ENCODE measurements around the gene IGFL3.
"Not testable (repeated sequence)": the region's sequence is repeated elsewhere in the genome, so short reads cannot be mapped to it uniquely, and the experiment has no call there.

The IGFL3 gene

DNA sequence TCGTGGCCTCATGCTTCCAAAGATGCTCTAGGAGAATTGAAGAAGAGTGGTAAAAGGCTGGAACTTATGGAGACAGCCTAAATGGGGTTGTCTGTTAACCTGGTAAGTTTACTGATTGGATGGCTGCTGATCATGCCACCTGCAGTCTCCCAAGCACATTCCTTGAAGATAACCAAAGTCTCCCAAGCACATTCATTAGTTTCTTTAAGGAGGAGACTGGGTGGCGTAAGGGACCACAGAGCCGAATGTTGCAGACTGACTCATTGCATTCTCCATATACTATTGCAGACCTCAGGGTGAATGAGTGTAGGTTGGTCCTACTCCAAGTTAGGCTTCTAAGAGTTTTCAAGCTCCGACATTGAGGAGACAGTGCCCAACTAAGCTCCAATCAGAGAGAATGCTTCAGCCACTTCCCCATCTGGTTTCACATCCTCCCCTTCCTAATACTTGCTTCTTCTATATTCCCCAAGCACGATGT, at the start of gene IGFL3:
Gene IGFL3, minus strand, starts transcription at position 51 of the 478 bp plus-strand sequence. Its CDS starts 39 bp downstream, at position 12.
- no peak for DNase-seq

GRCh38 chr19:46173886-46174480, 49.5 kb upstream of the IGFL3 start:
- DNase-seq, result no peak

GRCh38 chr19:46162731-46163130, 38.2 kb upstream of the IGFL3 start:
- DNase-seq, result no peak

- DNase-seq, result not testable (repeated sequence)
Measured at GRCh38 chr19:46161642-46162257, 37.3 kb upstream of the IGFL3 start.

GRCh38 chr19:46160233-46160775, 35.8 kb upstream of the IGFL3 start:
- DNase-seq, result no peak

DNA sequence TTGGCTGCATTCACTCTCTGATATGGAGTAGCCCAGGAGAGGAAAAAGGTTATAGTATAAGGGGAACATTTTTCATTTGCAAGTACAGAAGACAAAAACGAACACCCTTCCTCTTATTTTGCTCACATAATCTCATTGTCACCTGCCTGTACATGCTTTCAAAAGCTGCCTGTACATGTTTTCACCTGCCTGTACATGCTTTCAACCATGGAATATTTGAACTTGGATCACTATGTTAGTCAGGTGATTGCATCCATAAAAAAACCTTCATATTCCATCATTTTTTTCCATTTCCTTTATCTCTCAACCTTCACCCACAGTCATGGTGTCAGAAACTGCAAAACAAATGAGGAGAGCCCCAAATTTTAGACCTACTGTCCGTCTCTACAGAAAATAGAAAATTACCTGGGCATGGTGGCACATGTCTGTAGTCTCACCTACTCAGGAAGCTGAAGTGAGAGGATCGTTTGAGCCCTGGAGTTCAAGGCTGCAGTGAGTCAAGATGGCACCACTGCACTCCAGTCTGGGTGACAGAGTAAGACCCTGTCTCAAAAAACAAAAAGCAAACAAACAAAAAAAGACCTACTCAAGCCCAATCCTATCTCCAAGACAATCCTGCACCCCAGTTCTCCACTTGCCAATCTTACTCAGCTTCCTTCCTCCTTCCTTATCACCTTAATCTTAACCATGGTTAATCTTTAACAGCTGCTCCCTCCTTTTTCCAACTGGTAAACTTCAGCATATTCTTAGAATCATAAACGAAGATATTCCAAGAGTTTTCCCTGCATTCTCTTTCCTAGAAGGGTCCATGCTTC, 35.1 kb upstream of the IGFL3 start:
- no peak for DNase-seq

DNA sequence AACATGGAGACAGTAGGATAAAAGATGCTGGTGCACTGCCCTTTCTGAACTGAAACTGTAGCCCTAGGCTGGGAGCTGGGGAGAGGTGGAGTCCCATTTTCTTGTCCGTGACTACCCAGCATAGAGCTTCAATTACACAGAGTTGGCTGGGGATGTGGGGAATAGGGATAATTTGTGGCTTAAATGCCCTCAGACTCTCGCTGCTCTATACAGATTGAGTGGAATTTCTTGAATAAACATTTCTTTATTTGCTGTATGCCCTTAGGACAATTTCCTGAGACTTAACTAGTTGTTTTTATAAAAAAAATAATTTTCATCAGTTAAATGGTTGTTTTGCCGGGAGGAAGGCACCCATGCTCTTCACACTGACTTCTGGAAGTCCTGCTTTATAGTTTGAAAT, 30.7 kb upstream of the IGFL3 start:
- no peak for DNase-seq

GRCh38 chr19:46150606-46151005, 26.1 kb upstream of the IGFL3 start:
- no peak for DNase-seq

GRCh38 chr19:46147791-46148288, 23.4 kb upstream of the IGFL3 start, which contains the start of gene IGFL2:
IGFL2 (plus strand) TSS chr19:46148238; CDS start chr19:46148279, 41 bp downstream.
- no peak for DNase-seq

- DNase-seq, result no peak
Measured at GRCh38 chr19:46147166-46147740, 22.8 kb upstream of the IGFL3 start.

GRCh38 chr19:46144756-46145155, 20.3 kb upstream of the IGFL3 start:
- DNase-seq, result no peak

GRCh38 chr19:46142294-46142693, 17.8 kb upstream of the IGFL3 start:
- no peak for DNase-seq

DNA sequence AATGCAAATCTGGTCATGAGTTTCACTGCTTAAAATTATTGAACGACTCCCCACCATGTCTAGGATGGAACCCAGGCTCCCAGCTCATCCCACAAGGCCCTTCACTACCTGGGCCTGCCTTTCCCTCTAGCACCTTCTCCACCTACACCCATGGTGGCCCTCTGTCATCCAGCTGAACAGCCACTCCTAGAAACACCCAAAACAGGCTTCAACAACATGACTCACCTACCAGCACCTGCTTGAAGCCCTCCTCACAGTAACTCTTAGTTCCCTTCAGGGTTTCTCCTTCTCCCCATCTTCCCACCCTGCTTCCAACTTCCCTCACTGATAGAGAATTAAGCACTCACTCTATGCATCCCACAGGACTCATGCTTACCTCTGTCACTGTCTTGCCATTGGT, 16.9 kb upstream of the IGFL3 start:
- DNase-seq, result no peak

GRCh38 chr19:46137915-46138473, 13.5 kb upstream of the IGFL3 start:
- no peak for DNase-seq

DNA sequence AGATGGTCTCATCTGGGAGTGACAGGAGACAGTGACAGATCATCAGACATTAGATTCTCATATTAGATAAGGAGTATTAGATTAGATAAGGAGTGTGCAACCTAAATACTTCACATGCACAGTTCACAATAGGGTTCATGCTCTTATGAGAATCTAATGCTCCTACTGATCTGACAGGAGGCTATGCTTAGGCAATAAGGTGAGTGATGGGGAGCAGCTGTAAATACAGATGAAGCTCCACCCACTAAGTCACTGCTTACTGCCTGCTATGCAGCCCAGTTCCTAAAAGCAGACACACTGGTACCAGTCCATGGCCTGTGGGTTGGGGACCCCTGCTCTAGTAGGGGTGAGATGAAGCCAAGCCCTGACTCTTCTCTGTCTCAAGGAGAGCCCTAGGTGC, 10.0 kb upstream of the IGFL3 start:
- no peak for DNase-seq

DNA sequence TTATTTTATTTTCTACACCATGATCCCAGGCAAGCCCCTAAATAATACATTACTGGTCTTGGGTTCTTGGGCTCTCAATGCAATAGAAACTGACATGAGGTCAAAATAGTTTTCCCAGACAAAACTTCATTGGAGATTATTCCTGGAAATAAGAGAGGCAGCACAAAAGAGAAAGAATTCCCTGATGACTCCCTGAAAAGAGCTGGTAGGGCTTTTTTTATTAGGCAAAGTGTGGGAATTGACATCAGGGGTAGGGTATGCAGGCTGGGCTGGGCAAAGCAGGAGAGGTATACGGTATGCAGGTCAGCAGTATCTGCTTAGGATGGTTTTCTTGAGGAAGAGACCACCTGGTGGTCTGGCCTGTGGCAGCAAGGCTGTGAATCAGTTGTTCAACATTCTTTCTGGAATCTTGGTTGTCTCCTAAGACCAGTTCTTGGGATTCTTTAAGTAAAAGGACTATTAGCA, 9.3 kb upstream of the IGFL3 start:
- DNase-seq, result no peak

- peak; percentile 84 for DNase-seq
Measured at GRCh38 chr19:46133101-46133627, 8.7 kb upstream of the IGFL3 start.

GRCh38 chr19:46132508-46133100, 8.1 kb upstream of the IGFL3 start:
- no peak for DNase-seq

- DNase-seq, result no peak
Measured at GRCh38 chr19:46131485-46132143, 7.1 kb upstream of the IGFL3 start.

- DNase-seq, result no peak
Measured at GRCh38 chr19:46126086-46126580, 1.6 kb upstream of the IGFL3 start.

- no peak for DNase-seq
Measured at GRCh38 chr19:46125447-46125846, 959 bp upstream of the IGFL3 start.
